H4 (cell line): Measurements from ENCODE around the gene NLRP12. TPM values are rescaled to one million over a fixed set of nuclear protein-coding genes. Genes with fewer than 3 reads are reported as not detected.
"Not testable (repeated sequence)": the region's sequence is repeated elsewhere in the genome, so short reads cannot be mapped to it uniquely, and the experiment has no call there.

Experiments used
- DNase-seq: peaks from one replicate; pipeline ENCODE4 v3.0.0-alpha.2; 2015; ENCODE audit warnings: low spot score
- total RNA-seq: library from RNA; depleted of rRNA; stranded (reverse); fragments of >200 nt; shearing (Covaris generic); gene quantifications from 2 replicates; pipeline ENCODE4 v1.2.3, GENCODE V29; 2014; rRNA removed

NLRP12 gene
- total RNA-seq, 1 experiment from 2014 or later = 0.31 TPM

DNA sequence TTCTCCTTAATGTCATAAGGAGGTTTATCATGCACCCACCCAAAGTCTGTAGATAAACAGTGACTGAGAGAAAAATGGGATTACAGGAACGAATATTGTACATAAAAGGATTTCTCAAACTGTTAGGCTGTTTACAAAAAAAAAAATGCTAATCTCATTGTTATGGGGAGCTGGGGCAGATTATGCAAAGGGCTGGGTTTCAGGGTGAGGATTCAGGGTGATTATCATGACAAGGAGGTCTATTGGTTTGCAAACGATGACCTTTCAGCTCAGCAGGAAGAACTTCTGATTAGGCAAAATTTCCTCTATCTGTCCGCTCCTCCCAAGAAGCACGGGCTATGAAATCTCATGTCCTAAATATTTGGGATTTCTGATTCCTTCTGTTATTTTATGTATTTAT is 41.4 kb downstream of the NLRP12 start:
- DNase-seq = no peak

DNA sequence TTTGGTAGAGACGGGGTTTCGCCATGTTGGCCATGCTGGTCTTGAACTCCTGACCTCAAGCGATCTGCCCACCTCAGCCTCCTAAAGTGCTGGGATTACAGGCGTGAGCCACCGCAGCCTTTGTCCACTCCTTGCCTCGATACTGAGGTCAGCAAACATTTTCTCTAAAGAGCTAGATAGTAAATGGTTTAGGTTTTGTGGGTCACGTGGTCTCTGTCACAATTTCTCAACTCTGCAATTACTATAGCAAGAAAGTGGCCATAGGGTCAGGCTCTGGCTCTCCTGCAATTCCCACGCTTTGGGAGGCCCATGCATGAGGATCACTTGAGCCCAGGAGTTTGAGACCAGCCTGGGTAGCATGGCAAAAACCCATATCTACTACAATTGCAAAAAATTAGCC is 42.8 kb downstream of the NLRP12 start:
- not testable (repeated sequence) for DNase-seq

DNA sequence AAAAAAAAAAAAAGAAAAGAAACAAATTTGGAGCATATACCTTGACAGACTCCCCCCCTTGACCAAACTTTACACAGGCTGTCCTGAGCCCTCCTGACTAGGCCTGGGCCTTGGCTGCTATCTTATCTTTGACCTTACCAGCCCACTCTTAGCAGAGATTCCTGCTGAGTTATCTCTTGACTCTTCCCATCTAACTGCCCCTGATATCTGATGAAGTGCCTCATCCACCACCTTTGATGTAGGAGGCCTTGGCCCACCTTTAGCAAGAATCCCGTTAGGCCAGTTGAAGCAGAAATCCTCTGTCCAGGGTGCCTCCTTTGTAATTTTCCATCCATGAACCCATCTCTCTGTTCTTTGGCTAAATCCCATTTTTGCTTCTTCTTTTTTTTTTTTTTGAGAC is 43.6 kb downstream of the NLRP12 start:
- DNase-seq = no peak

DNA sequence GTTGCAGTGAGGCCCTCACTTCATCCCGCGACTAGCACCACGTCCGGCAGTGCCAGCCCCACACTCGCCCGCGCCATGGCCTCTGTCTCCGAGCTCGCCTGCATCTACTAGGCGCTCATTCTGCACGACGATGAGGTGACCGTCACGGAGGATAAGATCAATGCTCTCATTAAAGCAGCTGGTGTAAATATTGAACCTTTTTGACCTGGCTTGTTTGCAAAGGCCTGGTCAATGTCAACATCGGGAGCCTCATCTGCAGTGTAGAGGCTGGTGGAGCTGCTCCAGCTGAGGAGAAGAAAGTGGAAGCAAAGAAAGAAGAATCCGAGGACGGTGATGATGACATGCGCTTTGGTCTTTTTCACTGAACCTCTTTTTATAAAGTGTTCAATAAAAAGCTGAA is 48.6 kb downstream of the NLRP12 start:
- DNase-seq = no peak

DNA sequence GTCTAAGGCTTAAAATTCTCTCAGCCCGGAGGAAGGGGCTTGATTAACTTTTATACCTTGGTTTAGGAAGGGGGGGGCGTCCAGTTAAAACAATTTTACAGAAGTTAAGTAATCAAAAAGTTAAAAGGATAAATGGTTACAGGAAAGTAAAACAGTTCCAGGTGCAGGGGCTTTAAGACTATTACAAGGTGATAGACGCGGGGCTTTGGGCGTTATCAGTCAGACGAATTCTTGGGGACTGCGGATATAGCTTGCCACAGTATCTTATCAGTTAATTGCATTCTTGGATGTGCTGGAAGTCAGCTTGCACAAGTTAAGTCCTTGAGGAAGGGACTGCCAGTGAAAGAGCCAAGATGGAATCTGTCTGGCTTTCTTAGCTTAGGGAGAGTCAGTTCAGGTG is 49.6 kb downstream of the NLRP12 start:
- DNase-seq = not testable (repeated sequence)

DNA sequence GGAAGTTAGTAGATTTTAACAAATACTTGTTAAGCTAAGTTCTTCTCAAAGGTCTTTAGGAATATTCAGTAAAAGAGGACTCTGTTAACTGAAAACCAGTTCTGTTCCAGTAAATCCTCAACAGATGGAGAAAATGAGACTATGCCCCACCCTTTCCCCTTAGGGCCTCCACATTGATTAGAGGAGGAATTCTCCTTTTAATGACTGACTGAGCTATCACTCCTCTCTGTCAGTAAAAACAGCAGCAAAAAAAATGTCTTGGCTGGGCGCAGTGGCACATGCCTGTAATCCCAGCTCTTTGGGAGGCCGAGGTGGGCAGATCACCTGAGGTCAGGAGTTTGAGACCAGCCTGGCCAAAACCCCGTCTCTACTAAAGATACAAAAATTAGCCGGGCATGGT is 50.1 kb downstream of the NLRP12 start:
- DNase-seq = no peak

DNA sequence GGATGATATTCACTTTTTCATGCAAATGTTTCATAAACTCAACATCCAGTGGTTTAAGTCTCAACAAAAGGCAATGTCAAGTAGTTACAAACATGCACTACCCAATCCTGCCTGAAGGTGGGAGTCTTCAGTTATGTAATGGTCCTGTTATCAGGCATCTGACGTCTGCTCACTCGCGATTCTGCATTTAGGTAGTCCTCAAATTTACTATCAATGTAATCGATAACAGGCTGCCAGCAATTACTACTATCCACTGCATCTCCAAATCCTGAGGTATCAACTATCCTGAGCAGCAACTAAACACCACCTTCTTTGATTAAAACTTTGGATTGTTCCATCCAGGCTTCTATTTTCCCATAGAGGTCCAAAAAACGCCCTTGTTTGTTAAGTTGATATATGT is 51.2 kb downstream of the NLRP12 start:
- DNase-seq = peak; percentile 67

DNA sequence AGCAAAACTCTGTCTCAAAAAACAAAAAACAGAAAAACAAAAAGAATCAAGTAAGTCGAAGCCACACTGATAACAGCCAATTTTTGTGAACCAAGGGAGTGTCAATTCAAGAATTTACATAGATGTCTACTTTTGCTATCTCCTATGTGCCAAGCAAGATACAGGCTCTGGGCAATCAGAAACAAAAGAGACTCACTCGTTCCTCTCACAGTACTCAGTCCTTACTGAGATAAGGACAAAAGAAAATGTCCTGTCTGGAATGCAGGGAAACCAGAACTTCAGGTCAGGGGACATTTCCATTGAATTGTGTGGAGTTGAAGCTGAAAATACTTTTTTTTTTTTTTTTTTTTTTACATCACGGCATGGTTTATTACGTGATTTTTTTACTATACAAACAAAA is 53.0 kb downstream of the NLRP12 start:
- DNase-seq = no peak

DNA sequence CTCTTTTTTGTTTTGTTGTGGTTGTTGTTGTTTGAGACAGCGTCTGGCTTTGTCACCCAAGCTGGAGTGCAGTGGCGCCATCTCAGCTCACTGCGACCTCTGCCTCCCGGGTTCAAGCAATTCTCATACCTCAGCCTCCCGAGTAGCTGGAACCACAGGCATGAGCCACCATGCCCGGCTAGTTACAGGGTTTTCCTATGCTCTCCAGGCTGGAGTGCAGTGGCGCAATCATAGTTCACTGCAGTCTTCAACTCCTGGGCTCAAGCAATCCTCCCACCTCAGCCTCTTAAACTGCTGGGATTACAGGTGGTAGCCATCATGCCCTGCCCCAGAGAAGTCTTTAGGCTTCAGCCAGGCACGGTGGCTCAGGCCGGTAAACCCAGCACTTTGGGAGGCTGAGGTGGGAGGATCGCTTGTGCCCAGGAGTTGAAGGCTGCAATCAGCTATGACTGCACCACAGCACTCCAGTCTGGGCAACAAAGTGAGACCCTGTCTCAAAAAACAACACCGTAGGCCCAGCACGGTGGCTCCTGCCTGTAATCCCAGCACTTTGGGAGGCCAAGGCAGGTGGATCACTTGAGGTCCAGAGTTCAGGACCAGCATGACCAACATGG is 54.3 kb downstream of the NLRP12 start:
- DNase-seq = not testable (repeated sequence)

DNA sequence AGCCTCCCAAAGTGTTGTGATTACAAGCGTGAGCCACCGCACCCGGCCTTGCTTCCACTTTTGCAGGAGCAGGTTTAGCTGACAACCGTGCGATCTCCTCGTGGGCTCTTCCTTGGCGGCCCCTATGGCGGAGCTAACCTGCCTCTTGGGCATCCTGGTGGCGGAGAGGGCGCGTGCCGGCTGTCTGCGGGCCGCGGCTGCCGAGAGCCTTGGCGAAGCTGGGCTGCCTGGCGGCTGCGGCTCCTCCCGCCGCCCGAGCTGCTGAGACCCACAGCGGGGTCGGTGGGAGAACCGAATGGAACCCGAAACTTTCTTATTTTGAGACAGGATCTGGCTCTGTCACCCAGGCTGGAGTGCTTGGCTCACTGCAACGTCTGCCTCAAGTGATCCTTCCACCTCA is 55.7 kb downstream of the NLRP12 start:
- no peak for DNase-seq

DNA sequence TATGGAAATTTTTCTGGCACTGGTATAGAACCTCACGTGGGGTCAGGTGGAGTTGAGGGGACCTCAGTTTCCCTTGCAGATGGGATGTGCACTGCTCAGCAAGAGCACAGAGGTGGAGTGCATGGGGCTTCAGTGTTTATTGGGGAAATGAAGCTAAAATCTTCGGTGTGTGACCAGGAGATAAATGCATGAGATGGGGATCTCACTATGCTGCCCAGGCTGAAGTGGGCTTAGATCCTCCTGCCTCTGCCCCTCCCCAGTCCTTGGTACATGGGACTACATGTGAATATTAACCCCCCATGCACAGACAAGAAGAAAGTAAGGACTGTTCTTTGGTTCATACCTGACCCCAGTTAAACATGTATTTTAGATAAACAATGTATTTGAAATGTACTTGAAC is 65.1 kb downstream of the NLRP12 start:
- not testable (repeated sequence) for DNase-seq

Other genes with a start within 250 kb of the NLRP12 start
- not detected in 2 replicates for gene DPRX, start 192.3 kb downstream of the NLRP12 start, total RNA-seq
- 4.8 and 17.3 TPM in 2 replicates for gene MYADM, start 43.6 kb upstream of the NLRP12 start, total RNA-seq
- gene PRKCG, start 57.9 kb upstream of the NLRP12 start, total RNA-seq = not detected in 2 replicates
- gene CACNG7, start 85.0 kb upstream of the NLRP12 start, total RNA-seq = not detected in 2 replicates
- gene CACNG8, start 138.6 kb upstream of the NLRP12 start, total RNA-seq = 0.04 and 0.14 TPM in 2 replicates
- 0.46 and 1.4 TPM in 2 replicates for gene CACNG6, start 167.3 kb upstream of the NLRP12 start, total RNA-seq
- not detected in 2 replicates for gene VSTM1, start 239.6 kb upstream of the NLRP12 start, total RNA-seq